Astrocyte (in vitro differentiated cells and primary cell): ENCODE measurements around the gene C17orf100. TPM values are rescaled to one million over a fixed set of nuclear protein-coding genes. Genes with fewer than 3 reads are reported as not detected.

Experiments used
- DNase-seq: peaks from one replicate; pipeline ENCODE4 v3.0.0-alpha.2; 2010; ENCODE audit warnings: low read depth
- FAIRE-seq: peaks from 2 replicates; lab custom pipeline; 2011; peaks lifted over from hg19 to GRCh38; lab: Jason Lieb, UNC
- H2AFZ ChIP-seq: 2 replicates; pipeline ENCODE4 v1.6.0; 2012; ENCODE audit warnings: low read depth, low read length, inconsistent platforms
- H3K27ac ChIP-seq: 2 replicates; pipeline ENCODE4 v1.5.1; 2011; ENCODE audit warnings: low read depth, low read length, inconsistent platforms
- H3K27me3 ChIP-seq: 2 replicates; pipeline ENCODE4 v1.6.0; 2011; ENCODE audit warnings: low read length, inconsistent platforms; ENCODE audit not compliant: insufficient read depth
- H3K36me3 ChIP-seq: 2 replicates; pipeline ENCODE4 v1.5.1; 2011; ENCODE audit warnings: low read length, inconsistent platforms; ENCODE audit not compliant: insufficient read depth
- H3K4me1 ChIP-seq: 2 replicates; pipeline ENCODE4 v1.5.1; 2011; ENCODE audit warnings: low read length, inconsistent platforms; ENCODE audit not compliant: insufficient read depth
- H3K4me2 ChIP-seq: 2 replicates; pipeline ENCODE4 v1.6.0; 2012; ENCODE audit warnings: low read length, inconsistent platforms
- H3K4me3 ChIP-seq: 2 replicates; pipeline ENCODE4 v1.5.1; 2011; ENCODE audit warnings: low read depth, mild to moderate bottlenecking, low read length, inconsistent platforms; ENCODE audit not compliant: insufficient read depth
- H3K79me2 ChIP-seq: 2 replicates; pipeline ENCODE4 v1.6.0; 2012; ENCODE audit warnings: mild to moderate bottlenecking, low read length, inconsistent platforms; ENCODE audit not compliant: insufficient read depth
- H3K9ac ChIP-seq: 2 replicates; pipeline ENCODE4 v1.6.0; 2012; ENCODE audit warnings: mild to moderate bottlenecking, low read length, inconsistent platforms
- H3K9me3 ChIP-seq: 2 replicates; pipeline ENCODE4 v1.5.1; 2012; ENCODE audit warnings: low read depth, mild to moderate bottlenecking, low read length, inconsistent platforms; ENCODE audit not compliant: insufficient read depth
- H4K20me1 ChIP-seq: 2 replicates; pipeline ENCODE4 v1.6.0; 2012; ENCODE audit warnings: low read length, inconsistent platforms; ENCODE audit not compliant: insufficient read depth
- H3K27ac Mint-ChIP-seq: one replicate; pipeline ENCODE4 v1.8.0; 2021; ENCODE audit warnings: mild to moderate bottlenecking, mixed read lengths; ENCODE audit not compliant: unreplicated experiment
- H3K27me3 Mint-ChIP-seq: one replicate; pipeline ENCODE4 v1.8.0; 2021; ENCODE audit warnings: low read depth, mixed read lengths; ENCODE audit not compliant: unreplicated experiment
- H3K36me3 Mint-ChIP-seq: one replicate; pipeline ENCODE4 v1.8.0; 2021; ENCODE audit warnings: low read depth, mixed read lengths; ENCODE audit not compliant: unreplicated experiment
- H3K4me1 Mint-ChIP-seq: one replicate; pipeline ENCODE4 v1.8.0; 2021; ENCODE audit warnings: low read depth, mixed read lengths; ENCODE audit not compliant: unreplicated experiment
- H3K4me3 Mint-ChIP-seq: one replicate; pipeline ENCODE4 v1.8.0; 2021; ENCODE audit warnings: mild to moderate bottlenecking, moderate library complexity, mixed read lengths; ENCODE audit not compliant: unreplicated experiment
- H3K9me3 Mint-ChIP-seq: one replicate; pipeline ENCODE4 v1.8.0; 2021; ENCODE audit warnings: mild to moderate bottlenecking, mixed read lengths; ENCODE audit not compliant: unreplicated experiment
- EZH2 ChIP-seq: IDR thresholded peaks from 2 replicates; pipeline ENCODE4 v1.6.1; 2012; ENCODE audit warnings: mild to moderate bottlenecking, low read length, inconsistent platforms; ENCODE audit not compliant: insufficient read depth
- total RNA-seq: library from RNA; stranded (reverse); gene quantifications from 2 replicates; pipeline ENCODE4 v1.2.1, GENCODE V29; 2021
- TF ChIP-seq, protein P1 (sequence below): IDR thresholded peaks from 2 replicates; pipeline ENCODE4 v1.5.1; 2011; ENCODE audit warnings: low read depth, mild to moderate bottlenecking, inconsistent platforms, low read length, moderate library complexity; ENCODE audit not compliant: insufficient read depth

C17orf100 gene
- total RNA-seq, 1 donor from 2014 or later = 3.1 TPM

- Histone ChIP-seq H3K79me2 (no peaks in the 10 kb centered on the region), H3K4me3 (no peak overlapping the region), H2AFZ (no peak overlapping the region), H4K20me1 (no peaks in the 10 kb centered on the region), H3K4me2 (no peak overlapping the region), H3K36me3 (no peaks in the 10 kb centered on the region), H3K9ac (no peak overlapping the region), H3K9me3 (no peaks in the 10 kb centered on the region), H3K27ac (no peak overlapping the region), H3K4me1 (no peaks in the 10 kb centered on the region), H3K27me3 (peaks cover 26% of the 10 kb centered on the region)
- DNase-seq = peak; percentile 60
- TF ChIP-seq EZH2 = no peak
- TF ChIP-seq, protein P1, sequence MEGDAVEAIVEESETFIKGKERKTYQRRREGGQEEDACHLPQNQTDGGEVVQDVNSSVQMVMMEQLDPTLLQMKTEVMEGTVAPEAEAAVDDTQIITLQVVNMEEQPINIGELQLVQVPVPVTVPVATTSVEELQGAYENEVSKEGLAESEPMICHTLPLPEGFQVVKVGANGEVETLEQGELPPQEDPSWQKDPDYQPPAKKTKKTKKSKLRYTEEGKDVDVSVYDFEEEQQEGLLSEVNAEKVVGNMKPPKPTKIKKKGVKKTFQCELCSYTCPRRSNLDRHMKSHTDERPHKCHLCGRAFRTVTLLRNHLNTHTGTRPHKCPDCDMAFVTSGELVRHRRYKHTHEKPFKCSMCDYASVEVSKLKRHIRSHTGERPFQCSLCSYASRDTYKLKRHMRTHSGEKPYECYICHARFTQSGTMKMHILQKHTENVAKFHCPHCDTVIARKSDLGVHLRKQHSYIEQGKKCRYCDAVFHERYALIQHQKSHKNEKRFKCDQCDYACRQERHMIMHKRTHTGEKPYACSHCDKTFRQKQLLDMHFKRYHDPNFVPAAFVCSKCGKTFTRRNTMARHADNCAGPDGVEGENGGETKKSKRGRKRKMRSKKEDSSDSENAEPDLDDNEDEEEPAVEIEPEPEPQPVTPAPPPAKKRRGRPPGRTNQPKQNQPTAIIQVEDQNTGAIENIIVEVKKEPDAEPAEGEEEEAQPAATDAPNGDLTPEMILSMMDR = peak; percentile 94
- FAIRE-seq = peak; percentile 62
- H3K4me3 Mint-ChIP-seq = no peak overlapping the region
- no peak overlapping the region for H3K27ac Mint-ChIP-seq
- peaks cover 39% of the 10 kb centered on the region for H3K27me3 Mint-ChIP-seq
- no peaks in the 10 kb centered on the region for H3K36me3 Mint-ChIP-seq
- H3K9me3 Mint-ChIP-seq = peaks cover 2% of the 10 kb centered on the region
- H3K4me1 Mint-ChIP-seq = no peaks in the 10 kb centered on the region
These were observed 14.5 kb downstream of the C17orf100 start for GRCh38 chr17:6666077-6666521.

DNA sequence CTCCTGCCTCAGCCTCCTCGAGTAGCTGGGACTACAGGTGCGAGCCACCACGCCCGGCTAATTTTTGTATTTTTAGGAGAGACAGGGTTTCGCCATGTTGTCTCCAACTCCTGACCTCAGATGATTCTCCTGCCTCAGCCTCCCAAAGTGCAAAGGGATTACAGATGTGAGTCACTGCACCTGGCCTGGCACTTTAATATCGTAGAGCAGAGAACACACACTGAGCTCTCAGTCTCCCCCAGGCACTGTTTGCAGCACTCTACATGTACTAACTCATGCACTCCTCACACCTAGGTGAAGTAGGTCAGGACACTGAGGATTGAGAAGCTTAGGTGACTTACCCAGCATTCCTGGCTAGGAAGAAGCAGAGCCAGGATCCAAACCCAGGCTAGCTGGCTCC lies 15.0 kb downstream of the C17orf100 start:
- Mint-ChIP-seq H3K4me3 (no peak overlapping the region), H3K36me3 (no peaks in the 10 kb centered on the region), H3K27me3 (peaks cover 35% of the 10 kb centered on the region), H3K27ac (no peak overlapping the region), H3K4me1 (no peaks in the 10 kb centered on the region), H3K9me3 (peaks cover 2% of the 10 kb centered on the region)
- FAIRE-seq = no peak
- H3K9me3 ChIP-seq = no peaks in the 10 kb centered on the region
- H3K27me3 ChIP-seq = peaks cover 22% of the 10 kb centered on the region
- no peak for DNase-seq
- no peaks in the 10 kb centered on the region for H3K4me1 ChIP-seq
- no peak overlapping the region for H3K4me2 ChIP-seq
- H4K20me1 ChIP-seq = no peaks in the 10 kb centered on the region
- no peak overlapping the region for H3K9ac ChIP-seq
- no peak overlapping the region for H3K27ac ChIP-seq
- no peak overlapping the region for H2AFZ ChIP-seq
- H3K4me3 ChIP-seq = no peak overlapping the region
- H3K36me3 ChIP-seq = no peaks in the 10 kb centered on the region
- TF ChIP-seq, protein P1 = no peak
- TF ChIP-seq EZH2 = no peak
- H3K79me2 ChIP-seq = no peaks in the 10 kb centered on the region

- Histone ChIP-seq H3K4me2 (no peak overlapping the region), H3K4me1 (no peaks in the 10 kb centered on the region), H3K4me3 (no peak overlapping the region), H3K79me2 (no peaks in the 10 kb centered on the region), H3K36me3 (no peaks in the 10 kb centered on the region), H3K9me3 (no peaks in the 10 kb centered on the region), H3K27me3 (peaks cover 17% of the 10 kb centered on the region), H2AFZ (no peak overlapping the region), H3K27ac (no peak overlapping the region), H3K9ac (no peak overlapping the region), H4K20me1 (no peaks in the 10 kb centered on the region)
- H3K27ac Mint-ChIP-seq = no peak overlapping the region
- no peaks in the 10 kb centered on the region for H3K36me3 Mint-ChIP-seq
- no peak for DNase-seq
- H3K27me3 Mint-ChIP-seq = peaks cover 28% of the 10 kb centered on the region
- H3K4me3 Mint-ChIP-seq = no peak overlapping the region
- H3K9me3 Mint-ChIP-seq = peaks cover 2% of the 10 kb centered on the region
- no peaks in the 10 kb centered on the region for H3K4me1 Mint-ChIP-seq
- TF ChIP-seq, protein P1 = no peak
- TF ChIP-seq EZH2 = no peak
- no peak for FAIRE-seq
These were observed 16.0 kb downstream of the C17orf100 start for GRCh38 chr17:6667516-6667915.
